ENCODE measurements around the gene SSC5D. TPM values are rescaled to one million over a fixed set of nuclear protein-coding genes. Genes with fewer than 3 reads are reported as not detected.
"Not testable (repeated sequence)": the region's sequence is repeated elsewhere in the genome, so short reads cannot be mapped to it uniquely, and the experiment has no call there.

The SSC5D gene
- total RNA-seq, 1 donor from 2014 or later = 46.8 TPM

DNA sequence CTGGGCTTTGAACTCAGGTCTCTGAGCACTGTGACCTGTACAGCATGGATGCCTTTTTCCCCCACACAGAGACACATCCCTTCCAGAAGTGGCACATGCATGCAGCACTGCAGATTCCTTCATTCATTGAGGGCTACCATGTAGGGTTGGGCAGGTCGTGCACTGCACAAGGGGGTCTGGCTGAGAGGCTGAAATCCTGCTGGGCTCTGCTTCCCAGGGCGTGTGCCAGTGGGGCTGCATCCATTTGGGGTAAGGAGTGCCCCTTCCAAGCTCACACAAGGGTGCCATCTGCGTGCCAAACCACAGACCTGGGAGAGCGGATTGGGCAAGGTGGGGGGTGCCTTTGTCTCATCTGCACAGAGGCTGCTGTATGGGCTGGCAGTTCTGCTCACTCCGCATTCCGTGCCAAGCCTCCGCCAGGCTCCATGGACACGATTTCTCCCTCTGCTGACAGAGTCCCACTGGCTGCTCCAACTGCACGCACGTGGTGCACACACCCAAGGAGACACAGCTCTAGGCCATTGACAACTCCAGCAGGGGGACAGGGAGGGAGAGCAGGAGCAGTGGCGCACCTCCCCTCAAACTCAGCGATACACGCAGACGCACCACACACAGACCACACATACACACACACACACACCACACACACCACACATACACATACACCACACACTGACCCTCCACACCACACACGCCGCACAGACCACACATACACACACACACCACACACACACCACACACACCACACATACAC, 40.6 kb upstream of the SSC5D start:
- Histone ChIP-seq H3K9ac (ENCODE audit: low read length) (no peak overlapping the region), H3K27ac (ENCODE audit: low read depth, low read length) (no peak overlapping the region), H3K9me3 (ENCODE audit: insufficient read depth, low read depth, low read length) (no peaks in the 10 kb centered on the region), H3K79me2 (ENCODE audit: insufficient read depth, low read length) (no peaks in the 10 kb centered on the region), H4K20me1 (ENCODE audit: insufficient read depth, low read length) (no peaks in the 10 kb centered on the region), H3K27me3 (ENCODE audit: insufficient read depth, low read length) (peaks cover 44% of the 10 kb centered on the region), H3K4me3 (ENCODE audit: insufficient read depth, low read depth, low read length) (no peak overlapping the region), H3K4me2 (ENCODE audit: low read length) (no peak overlapping the region), H2AFZ (ENCODE audit: low read depth, low read length) (no peak overlapping the region), H3K4me1 (ENCODE audit: insufficient read depth, low read length) (no peaks in the 10 kb centered on the region), H3K36me3 (ENCODE audit: insufficient read depth, low read length) (no peaks in the 10 kb centered on the region)
- FAIRE-seq (no peak), DNase-seq (ENCODE audit: low read depth) (no peak)
- Mint-ChIP-seq H3K27ac (ENCODE audit: unreplicated experiment) (no peak overlapping the region), H3K4me3 (ENCODE audit: unreplicated experiment) (no peak overlapping the region), H3K9me3 (ENCODE audit: unreplicated experiment) (no peaks in the 10 kb centered on the region), H3K36me3 (ENCODE audit: low read depth, unreplicated experiment) (no peaks in the 10 kb centered on the region), H3K27me3 (ENCODE audit: low read depth, unreplicated experiment) (peaks cover 48% of the 10 kb centered on the region), H3K4me1 (ENCODE audit: low read depth, unreplicated experiment) (no peaks in the 10 kb centered on the region)
- TF ChIP-seq EZH2 (IDR thresholded peaks at IDR 0.05; ENCODE audit: insufficient read depth, low read length) (no peak), CTCF (IDR thresholded peaks at IDR 0.05; ENCODE audit: insufficient read depth, low read depth, low read length) (no peak)

DNA sequence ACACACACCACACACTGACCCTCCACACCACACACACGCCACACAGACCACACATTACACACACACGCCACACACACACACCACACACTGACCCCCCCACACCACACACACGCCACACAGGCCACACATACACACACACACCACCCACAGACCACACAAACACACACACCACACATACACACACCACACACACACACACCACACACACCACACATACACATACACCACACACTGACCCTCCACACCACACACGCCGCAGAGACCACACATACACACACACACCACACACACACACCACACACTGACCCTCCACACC, 40.1 kb upstream of the SSC5D start:
- not testable (repeated sequence) for H3K27ac Mint-ChIP-seq (ENCODE audit: unreplicated experiment); H3K9ac ChIP-seq (ENCODE audit: low read length); DNase-seq (ENCODE audit: low read depth); H3K4me2 ChIP-seq (ENCODE audit: low read length); H3K4me1 Mint-ChIP-seq (ENCODE audit: low read depth, unreplicated experiment); H3K27ac ChIP-seq (ENCODE audit: low read depth, low read length); H3K79me2 ChIP-seq (ENCODE audit: insufficient read depth, low read length); H3K36me3 ChIP-seq (ENCODE audit: insufficient read depth, low read length); H4K20me1 ChIP-seq (ENCODE audit: insufficient read depth, low read length); H3K9me3 ChIP-seq (ENCODE audit: insufficient read depth, low read depth, low read length); H3K36me3 Mint-ChIP-seq (ENCODE audit: low read depth, unreplicated experiment); H3K9me3 Mint-ChIP-seq (ENCODE audit: unreplicated experiment); FAIRE-seq; H3K4me3 ChIP-seq (ENCODE audit: insufficient read depth, low read depth, low read length); H3K4me3 Mint-ChIP-seq (ENCODE audit: unreplicated experiment); H3K4me1 ChIP-seq (ENCODE audit: insufficient read depth, low read length); H2AFZ ChIP-seq (ENCODE audit: low read depth, low read length)
- peaks cover 44% of the 10 kb centered on the region for H3K27me3 ChIP-seq (ENCODE audit: insufficient read depth, low read length)
- peaks cover 44% of the 10 kb centered on the region for H3K27me3 Mint-ChIP-seq (ENCODE audit: low read depth, unreplicated experiment)

- Mint-ChIP-seq H3K36me3 (ENCODE audit: low read depth, unreplicated experiment) (peaks cover 2% of the 10 kb centered on the region), H3K4me3 (ENCODE audit: unreplicated experiment) (no peak overlapping the region), H3K9me3 (ENCODE audit: unreplicated experiment) (peaks cover 3% of the 10 kb centered on the region), H3K27ac (ENCODE audit: unreplicated experiment) (no peak overlapping the region), H3K27me3 (ENCODE audit: low read depth, unreplicated experiment) (peaks cover 35% of the 10 kb centered on the region), H3K4me1 (ENCODE audit: low read depth, unreplicated experiment) (no peaks in the 10 kb centered on the region)
- Histone ChIP-seq H3K9ac (ENCODE audit: low read length) (no peak overlapping the region), H2AFZ (ENCODE audit: low read depth, low read length) (no peak overlapping the region), H3K4me3 (ENCODE audit: insufficient read depth, low read depth, low read length) (no peak overlapping the region), H3K79me2 (ENCODE audit: insufficient read depth, low read length) (no peaks in the 10 kb centered on the region), H3K27me3 (ENCODE audit: insufficient read depth, low read length) (peaks cover 32% of the 10 kb centered on the region), H3K4me1 (ENCODE audit: insufficient read depth, low read length) (no peaks in the 10 kb centered on the region), H3K4me2 (ENCODE audit: low read length) (no peak overlapping the region), H3K9me3 (ENCODE audit: insufficient read depth, low read depth, low read length) (no peaks in the 10 kb centered on the region), H3K27ac (ENCODE audit: low read depth, low read length) (no peak overlapping the region), H3K36me3 (ENCODE audit: insufficient read depth, low read length) (no peaks in the 10 kb centered on the region), H4K20me1 (ENCODE audit: insufficient read depth, low read length) (peaks cover 15% of the 10 kb centered on the region)
- DNase-seq (ENCODE audit: low read depth) (no peak), FAIRE-seq (no peak)
- TF ChIP-seq EZH2 (IDR thresholded peaks at IDR 0.05; ENCODE audit: insufficient read depth, low read length) = no peak
- TF ChIP-seq CTCF (IDR thresholded peaks at IDR 0.05; ENCODE audit: insufficient read depth, low read depth, low read length) = no peak
These were observed 38.8 kb upstream of the SSC5D start for GRCh38 chr19:55449469-55449868.
